Measurements from ENCODE around the gene HEMGN.
A peak's percentile ranks its signal among the peaks of the same experiment; 100 is the strongest.

DNA sequence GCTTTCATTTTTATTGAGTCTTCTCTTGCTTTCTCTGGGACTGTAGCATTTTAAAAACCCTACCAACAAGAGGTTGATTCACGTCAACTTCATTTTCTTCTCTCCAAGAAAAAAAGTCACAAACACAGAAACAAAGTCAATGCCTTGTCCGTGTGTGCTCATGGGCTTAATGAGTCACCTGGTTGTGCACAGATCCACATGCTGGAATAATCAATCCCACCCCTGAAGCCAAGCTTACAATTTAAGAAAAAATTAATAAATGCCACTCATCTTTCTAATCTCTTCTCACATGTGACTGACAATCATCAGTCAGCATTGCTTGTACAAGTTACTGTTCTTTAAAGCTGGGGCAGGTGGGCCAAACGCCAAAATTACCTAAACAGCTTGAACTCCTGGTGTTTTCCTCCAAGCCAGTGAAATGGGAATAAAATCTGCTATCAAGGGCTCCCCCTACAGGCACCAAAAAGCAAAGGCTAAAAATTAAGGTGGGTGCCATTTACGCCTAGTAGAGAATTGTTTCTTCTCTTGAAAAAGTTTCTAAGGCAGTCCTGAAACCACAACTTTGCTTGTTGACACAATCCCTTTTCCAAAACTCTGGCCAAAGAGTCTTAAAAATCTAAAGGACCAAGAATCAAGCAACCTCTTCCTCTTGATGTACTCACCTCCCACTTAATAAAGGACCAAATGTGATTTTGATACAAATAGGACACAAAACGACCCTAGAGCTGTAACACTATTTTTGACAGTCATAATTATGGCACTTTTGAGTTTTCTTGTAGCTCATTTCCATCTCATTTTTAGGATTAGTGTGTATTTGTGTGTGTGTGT, 37.0 kb downstream of the HEMGN start:
- TF ChIP-seq, protein P1, sequence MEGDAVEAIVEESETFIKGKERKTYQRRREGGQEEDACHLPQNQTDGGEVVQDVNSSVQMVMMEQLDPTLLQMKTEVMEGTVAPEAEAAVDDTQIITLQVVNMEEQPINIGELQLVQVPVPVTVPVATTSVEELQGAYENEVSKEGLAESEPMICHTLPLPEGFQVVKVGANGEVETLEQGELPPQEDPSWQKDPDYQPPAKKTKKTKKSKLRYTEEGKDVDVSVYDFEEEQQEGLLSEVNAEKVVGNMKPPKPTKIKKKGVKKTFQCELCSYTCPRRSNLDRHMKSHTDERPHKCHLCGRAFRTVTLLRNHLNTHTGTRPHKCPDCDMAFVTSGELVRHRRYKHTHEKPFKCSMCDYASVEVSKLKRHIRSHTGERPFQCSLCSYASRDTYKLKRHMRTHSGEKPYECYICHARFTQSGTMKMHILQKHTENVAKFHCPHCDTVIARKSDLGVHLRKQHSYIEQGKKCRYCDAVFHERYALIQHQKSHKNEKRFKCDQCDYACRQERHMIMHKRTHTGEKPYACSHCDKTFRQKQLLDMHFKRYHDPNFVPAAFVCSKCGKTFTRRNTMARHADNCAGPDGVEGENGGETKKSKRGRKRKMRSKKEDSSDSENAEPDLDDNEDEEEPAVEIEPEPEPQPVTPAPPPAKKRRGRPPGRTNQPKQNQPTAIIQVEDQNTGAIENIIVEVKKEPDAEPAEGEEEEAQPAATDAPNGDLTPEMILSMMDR (IDR thresholded peaks at IDR 0.05) = peak; percentile 67 to 76 (median 72)
- TF ChIP-seq POLR2A (IDR thresholded peaks at IDR 0.05) = no peak
- no peak for TF ChIP-seq POLR2AphosphoS5 (IDR thresholded peaks at IDR 0.05)
- TF ChIP-seq EP300 (IDR thresholded peaks at IDR 0.05; ENCODE audit: low read depth) = no peak
